Midbrain (tissue), 1 donor: ENCODE results near the gene CDH5.
"Not testable (repeated sequence)": the region's sequence is repeated elsewhere in the genome, so short reads cannot be mapped to it uniquely, and the experiment has no call there.

ENCODE experiments used
- DNase-seq: peaks from one replicate; lab custom pipeline; 2025; lab: John Stamatoyannopoulos, UW

CDH5 gene, protein sequence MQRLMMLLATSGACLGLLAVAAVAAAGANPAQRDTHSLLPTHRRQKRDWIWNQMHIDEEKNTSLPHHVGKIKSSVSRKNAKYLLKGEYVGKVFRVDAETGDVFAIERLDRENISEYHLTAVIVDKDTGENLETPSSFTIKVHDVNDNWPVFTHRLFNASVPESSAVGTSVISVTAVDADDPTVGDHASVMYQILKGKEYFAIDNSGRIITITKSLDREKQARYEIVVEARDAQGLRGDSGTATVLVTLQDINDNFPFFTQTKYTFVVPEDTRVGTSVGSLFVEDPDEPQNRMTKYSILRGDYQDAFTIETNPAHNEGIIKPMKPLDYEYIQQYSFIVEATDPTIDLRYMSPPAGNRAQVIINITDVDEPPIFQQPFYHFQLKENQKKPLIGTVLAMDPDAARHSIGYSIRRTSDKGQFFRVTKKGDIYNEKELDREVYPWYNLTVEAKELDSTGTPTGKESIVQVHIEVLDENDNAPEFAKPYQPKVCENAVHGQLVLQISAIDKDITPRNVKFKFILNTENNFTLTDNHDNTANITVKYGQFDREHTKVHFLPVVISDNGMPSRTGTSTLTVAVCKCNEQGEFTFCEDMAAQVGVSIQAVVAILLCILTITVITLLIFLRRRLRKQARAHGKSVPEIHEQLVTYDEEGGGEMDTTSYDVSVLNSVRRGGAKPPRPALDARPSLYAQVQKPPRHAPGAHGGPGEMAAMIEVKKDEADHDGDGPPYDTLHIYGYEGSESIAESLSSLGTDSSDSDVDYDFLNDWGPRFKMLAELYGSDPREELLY

DNA sequence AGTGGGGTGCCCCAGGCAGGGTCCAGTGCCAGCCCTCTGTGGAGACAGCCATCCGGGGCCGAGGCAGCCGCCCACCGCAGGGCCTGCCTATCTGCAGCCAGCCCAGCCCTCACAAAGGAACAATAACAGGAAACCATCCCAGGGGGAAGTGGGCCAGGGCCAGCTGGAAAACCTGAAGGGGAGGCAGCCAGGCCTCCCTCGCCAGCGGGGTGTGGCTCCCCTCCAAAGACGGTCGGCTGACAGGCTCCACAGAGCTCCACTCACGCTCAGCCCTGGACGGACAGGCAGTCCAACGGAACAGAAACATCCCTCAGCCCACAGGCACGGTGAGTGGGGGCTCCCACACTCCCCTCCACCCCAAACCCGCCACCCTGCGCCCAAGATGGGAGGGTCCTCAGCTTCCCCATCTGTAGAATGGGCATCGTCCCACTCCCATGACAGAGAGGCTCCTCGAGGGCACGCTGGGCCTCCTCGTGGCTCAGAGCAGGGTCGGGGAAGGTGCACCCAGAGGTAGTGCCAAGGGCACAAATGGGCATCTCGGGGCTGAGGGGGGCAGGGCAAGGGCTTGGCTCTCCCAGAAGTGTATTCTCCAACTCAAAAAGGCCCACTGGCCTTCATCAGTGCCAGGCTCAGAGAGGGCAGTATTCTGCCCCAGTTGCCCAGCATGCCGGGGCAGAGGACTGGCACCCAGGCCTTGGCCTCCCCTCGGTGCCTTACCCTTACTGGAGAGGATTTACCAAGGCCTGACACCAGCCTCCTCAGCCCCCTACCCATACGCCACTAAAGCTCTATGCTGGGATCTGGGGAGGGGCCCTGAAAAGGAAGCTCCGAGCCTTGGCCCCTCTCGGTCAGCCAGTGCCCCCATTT is at the start of gene CDH5:
TSS of gene CDH5 (plus strand) at position 259 of the 867 bp plus-strand sequence. CDS start 12,647 bp downstream, outside the sequence.
- no peak for DNase-seq

DNA sequence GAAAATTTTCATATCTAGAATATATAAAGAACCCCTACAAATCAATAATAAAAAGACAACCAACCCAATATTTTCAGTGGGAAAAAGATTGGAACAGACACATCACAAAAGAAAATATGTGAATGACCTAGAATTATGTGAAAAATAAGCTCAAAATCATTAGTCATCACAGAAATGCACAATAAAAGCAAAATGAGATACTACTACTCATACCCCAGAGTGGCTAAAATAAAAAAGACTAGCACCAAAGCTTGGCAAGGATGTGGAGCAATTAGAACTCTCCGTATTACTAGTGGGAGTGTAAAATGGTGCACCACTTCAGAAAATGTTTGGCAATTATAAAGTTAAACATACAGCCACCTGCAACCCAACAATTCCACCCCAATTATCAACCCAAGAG is 48.0 kb upstream of the CDH5 start:
- DNase-seq: no peak

DNA sequence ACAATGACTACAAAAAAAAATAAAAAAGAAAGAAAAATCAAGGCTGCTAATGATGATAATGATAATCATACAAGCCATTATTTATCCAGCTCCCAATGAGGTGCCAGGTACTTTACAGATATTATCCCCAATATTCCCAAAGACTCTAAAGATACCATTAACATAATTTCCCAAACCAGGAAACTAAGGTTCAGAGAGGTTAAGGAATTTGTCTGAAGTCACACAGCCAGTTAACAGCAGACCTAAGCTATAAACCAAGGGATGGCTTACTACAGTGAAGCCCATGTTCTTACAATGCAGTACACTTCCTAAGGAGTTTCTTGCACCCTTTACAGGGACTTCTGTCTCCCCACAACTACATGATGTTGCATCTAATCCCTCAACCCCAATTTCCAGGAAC is 45.7 kb upstream of the CDH5 start:
- DNase-seq: no peak

DNA sequence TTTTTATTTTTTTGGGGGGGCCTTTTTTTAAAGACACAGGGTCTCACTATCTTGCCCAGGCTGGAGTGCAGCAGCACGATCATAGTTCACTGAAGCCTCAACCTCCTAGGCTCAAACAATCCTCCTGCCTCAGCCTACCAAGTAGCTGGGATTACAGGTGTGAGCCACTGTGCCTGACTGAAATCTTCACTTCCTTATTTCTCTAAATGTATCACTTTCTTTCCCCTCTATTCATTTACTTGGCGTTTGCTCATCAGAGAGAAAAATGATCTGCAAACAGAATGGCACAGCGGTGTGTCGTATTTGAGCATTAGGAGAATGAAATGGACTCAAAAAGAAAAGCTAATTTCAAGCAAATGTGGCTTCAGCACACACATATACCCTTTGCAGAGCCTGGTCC is 44.3 kb upstream of the CDH5 start:
- no peak for DNase-seq

DNA sequence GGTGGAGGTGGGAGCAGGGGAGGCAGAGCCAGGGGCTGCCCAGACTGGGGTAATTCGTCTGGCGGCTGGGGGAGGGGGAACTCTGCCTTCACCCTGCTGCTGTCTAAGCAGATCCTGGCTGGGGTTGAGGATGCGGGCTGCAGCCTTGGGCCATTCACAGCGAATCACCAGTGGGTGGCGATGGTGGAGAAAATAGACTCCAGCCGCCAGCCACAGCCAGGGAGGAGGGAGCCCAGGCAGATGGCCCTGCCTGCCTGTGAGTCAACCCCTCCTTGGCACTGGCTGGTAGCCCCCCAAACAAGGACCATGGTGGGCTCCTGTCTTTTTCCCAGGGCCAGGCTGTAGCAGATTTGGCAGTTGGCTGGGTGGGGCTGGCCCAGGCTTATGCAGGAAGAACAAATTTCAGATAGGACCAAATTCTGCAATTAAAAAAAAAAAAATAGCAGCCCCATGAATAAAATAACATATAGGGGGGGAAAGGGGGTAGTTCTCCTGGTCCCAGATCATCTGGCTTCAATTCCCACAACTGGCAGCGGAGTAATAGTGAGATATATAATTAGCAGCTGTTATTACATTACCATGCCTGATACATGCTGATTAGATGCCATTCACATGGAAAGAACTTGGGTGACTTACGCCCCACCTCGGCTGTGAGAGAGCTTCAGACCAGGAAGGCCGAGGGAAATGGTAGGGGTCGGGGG is 41.5 kb upstream of the CDH5 start:
- peak; percentile 50 for DNase-seq

DNA sequence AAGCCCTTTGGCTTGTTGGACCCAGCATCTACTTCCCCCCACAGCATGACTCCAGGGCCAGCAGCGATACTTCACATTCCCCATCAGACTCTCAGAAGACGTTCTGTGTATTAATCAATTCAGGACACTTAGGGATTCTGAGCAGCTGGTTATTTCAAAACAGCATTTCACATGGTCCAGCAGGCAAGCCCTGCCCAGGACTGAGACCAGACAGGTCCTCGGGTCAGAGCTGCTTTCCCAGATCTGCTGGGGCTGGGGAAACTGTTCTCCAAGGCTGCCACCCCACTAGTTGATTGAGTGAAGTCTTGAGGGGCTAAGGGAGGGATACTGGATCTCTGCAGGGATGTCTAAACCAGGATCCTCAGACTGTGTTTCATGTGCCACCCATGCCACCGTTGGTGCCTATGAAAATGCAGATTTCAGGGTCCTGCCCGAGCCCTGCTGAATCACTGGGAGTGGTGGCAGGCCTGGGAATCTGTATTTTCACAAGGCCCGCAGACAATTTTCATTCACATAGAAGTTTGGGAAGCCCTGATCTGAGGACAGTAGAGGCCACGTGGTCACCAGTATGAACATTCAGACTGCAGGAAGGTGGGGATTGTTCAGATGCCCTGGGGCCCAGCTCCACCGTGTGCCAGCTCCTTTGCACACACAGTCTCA is 40.6 kb upstream of the CDH5 start:
- no peak for DNase-seq

DNA sequence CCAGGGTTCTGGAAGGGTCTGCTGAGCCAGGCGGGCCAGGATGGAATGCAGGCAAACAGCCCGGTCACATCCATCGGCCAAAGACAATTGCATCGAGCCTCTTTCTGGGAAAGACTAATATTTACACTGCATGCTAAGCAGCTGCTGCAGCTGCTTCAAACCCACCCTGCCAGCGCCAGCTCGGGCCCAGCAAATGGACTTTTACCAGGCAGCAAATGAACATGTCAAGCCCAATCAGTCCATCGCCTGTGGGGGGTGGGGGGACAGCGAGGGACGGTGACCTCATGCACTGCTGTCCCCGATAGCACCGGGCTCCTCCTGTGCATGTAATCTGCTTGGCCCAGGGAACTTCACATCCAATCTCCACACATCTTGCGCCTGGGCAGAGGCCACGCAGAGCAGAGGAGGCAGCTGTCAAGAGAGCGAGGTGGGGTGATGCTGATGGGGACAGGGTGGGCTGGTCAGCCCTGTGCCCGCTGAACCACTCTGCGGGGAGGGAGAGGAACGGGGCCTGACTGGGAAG is 39.4 kb upstream of the CDH5 start:
- peak; percentile 54 for DNase-seq

DNA sequence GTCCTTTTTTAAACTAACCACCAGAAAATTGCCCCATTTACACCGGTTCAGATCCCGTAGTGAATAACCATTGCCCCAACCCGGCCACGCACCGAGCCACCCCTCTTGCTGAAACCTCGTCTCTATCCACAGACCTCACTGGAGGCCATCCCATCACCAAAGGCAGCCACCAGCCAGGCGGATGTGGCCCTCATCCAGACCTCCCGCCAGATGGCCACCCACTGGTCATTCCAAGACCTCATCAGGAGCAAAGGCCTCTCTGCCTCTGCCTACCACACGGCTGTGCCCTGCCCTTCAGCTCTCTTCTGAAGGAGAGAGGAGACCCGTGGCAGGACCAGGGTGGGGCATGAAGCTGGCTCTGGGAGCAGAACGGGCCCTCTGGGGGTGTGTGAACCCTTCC is 38.2 kb upstream of the CDH5 start:
- DNase-seq: peak; percentile 12

DNA sequence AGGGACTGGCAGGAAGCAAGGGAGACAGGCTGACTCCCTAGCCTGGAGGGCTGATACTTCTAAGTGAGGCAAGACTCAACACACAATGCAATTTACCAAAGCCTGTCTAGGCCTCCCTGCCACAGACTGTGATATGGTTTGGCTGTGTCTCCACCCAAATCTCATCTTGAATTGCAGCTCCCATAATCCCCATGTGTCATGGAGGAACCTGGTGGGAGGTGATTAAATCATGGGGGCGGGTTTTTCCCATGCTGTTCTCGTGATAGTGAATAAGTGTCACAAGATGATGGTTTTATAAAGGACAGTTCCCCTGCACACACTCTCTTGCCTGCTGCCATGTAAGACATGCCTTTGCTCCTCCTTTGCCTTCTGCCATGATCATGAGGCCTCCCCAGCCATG is 35.0 kb upstream of the CDH5 start:
- DNase-seq: not testable (repeated sequence)

DNA sequence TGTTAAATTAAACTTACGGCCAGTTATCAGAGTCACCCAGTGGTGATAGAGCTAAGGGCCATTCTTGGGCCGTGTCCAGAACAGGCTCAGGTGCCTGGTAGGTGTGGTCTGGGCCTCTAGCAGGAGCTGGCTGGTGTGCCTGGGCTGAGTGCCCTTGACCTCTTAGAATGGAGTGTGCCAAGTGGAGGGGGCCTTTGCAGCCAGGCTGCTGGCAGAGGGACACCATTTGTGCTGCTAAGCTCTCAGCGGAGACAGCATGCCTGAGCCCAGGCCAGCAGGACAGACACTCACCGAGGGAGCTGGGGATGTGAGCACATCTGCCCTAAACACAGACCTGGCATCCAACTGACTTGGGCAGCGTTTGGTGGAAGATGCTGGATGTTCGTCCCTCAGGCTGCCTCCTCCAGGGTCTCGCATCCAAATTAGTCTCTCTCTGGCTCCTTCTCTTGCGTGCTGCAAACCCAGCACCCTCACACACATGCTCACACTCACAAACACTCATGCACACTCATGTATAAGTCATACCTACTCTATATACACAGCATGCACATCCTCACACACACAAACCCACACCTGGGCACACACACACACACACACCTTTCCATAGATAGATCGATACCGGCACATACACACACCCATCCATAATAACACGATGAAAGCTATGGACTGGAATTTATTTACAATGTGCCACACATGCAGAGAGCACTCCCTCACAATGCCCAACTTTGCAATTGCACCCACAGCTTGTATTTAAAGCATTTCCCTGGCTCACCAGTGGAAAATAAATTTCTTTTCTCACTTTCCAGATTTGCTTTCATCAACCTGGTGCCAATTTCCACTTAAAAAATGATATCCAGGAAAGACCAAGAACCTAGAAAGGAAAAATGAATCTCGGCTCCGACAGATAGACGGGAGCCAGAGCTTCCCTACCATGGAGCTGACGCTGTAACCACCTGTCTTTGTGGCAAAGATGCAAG is 33.6 kb upstream of the CDH5 start:
- DNase-seq: no peak

DNA sequence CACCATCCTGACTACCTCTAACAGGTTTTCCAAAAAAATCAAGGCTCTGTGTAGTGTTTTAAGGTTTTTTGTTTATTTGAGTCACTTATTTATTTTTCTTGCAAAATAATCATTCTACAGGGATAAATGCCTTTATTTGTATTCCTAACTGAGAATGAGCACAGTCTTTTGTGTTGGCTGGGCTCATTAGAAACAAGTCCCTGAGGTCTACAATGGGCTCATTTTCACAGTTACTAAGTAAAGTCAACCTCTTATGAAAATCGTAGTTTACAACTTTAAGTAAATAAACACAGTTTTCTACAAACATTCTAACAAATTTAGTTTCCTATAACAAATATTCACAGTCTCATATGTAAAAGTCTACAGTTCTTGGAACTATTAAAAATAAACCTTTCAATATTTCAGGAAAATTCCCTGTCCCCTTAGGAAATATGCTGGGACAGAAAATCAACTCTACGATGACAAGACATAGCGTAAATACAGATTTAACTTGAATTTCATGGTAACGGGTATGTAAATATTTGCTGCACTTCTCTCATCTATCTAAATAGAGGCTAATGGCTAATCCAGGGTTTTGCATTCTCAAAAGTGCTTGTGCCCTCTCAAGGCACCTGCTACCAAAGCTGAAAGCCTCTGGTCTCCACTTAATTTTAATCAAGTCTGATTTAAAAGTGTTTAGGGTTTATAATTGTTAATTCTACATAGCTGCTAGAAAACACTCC is 31.5 kb upstream of the CDH5 start:
- DNase-seq: peak; percentile 9

DNA sequence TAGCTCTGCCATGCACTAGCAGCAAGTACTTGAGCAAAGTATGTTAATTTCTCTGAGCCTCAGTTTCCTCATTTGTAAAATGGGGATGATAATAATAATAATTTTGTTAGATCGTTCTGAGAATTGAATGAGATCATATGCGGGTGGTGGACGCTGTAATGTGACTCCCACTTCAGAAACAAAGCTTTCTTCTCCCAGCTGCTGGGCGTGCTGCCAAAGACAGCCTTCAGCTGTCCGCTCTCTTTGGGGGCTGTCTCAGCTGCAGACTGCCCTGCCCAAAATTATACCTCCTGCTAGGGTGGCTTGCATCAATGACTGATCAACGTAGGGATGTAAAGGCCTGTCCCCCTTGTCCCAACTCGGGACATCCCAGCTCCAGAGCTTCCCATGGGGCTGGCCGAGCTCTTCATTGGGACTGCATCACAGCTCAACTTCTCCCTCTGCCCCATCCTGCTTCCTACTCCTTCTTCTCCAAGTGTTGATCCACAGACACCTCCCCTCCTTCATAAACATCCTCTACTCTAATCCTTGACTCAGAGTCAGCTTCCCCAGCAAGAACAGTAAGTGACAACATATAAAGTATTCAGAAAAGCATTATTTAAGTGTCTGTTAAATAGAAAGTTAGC is 30.7 kb upstream of the CDH5 start:
- peak; percentile 84 for DNase-seq

DNA sequence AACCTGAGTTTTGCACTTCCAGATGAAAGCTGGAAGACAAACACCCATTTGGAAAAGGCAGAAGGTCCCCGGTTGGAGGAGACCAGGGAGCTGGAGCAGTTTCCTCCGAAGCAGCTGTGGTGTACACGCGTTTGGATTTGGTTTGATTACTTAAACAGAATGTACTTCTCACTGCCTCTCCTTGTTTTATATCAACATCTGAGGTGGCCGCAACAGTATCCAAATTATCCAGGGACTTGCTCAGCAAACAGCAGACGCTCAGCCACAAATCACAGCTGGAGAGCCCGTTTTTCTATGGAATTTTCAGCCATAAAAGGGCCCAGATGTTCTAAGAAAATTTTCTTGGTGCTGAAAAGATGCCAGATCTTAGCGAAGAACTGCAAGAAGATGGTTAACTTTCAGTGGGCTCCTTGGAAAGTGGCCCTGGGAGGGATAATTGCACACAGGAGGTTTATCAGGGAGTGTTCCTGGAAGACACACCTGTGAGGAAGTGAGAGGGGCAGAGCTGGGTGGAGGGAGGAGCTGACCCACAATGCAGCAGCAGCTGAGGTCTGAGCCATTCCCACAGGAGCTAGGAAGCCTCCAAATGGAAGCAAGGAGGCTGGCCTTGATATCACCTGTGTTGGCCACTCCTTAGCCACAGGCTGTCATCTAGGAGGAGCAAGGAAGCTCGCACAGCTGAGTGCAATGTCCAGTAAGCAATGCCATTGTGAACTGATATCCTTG is 28.9 kb upstream of the CDH5 start:
- no peak for DNase-seq

DNA sequence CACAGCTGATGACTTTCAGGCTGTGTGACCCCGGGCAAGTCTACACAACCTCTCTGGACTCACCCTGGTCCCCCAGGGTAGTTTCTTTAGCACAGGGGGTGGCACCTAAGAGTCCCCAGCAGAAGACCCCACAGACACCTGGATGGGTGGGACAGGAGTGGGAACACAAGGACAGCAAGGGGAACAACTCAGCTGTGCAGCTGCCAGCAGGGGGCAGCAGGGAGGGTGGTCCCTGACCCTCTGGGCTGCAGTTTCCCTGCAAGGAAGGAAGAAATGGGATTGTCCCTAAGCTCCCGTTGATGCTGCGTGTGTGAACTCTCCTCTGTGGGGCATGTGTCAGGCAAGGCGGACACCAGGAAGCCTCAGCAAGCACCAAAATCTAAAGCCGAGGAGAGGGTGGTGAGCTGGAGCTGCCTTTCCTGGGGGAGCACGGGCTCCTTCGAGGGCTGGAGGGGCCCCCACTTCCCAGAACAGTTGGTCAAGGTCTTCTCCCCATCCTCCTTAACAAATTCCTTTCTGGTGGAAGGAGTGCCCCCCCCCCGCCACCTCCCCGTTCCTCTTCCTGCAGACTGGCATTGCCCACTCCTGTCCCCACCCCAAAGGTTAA is 24.1 kb upstream of the CDH5 start:
- DNase-seq: no peak

DNA sequence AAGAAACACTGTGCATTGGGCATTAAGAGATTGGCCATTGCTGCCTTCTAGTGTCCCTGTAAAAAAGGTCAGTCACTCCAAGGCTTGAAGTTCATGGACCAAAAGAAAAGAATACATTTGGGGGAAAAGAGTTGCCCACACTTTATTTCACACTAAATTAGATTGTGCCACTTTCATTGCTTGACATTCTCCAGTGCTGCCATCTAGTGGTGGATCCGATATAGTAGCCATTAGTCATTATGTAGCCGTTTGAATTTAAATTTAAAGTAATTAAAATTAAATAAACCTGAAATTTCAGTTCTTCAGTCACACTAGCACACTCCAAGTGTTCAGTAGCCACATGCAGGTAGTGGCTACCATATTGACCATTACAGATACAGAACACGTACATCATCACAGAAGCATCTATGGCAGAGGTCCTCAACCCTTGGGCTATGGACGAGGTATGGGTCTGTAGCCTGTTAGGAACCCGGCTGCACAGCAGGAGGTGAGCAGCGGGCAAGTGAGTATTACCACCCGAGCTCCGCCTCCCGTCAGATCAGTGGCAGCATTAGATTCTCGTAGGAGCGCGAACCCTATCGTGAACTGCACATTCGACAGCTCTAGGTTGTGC is 21.9 kb upstream of the CDH5 start:
- peak; percentile 76 for DNase-seq

DNA sequence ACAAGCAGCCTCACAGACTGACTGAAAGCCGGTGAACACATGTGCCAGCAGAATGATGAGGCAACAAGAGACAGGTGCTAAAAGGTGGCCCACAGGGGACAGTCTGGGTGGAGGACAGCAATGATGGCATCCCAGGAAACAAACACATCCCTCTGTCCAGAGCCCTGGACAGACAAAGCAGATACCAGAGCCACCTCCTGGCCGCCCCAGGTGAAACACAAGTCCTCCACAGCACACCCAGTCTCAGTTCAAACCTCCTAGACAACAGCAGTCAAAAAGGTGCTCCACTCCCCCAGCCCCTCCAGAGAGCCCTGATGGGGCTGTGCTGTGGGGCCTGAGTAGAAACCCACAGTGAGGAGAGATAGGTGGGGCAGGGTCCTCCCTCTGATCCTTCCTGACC is 20.3 kb upstream of the CDH5 start:
- DNase-seq: no peak

DNA sequence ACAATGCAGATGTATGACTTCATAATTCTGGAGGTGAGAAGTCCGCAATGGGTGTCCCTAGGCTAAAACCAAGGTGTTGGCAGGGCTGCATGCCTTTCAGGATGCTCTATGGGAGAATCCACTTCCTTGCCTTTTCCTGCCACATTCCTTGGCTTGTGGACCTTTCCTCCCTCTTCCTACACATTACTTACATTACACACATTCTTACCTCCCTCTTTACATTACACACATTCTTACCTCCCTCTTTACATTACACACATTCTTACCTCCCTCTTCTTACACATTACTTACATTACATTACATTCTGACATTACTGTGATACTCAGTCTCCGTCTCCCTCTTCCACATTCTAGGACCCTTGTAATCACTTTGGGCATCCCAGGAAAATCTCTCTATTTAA is 14.2 kb upstream of the CDH5 start:
- DNase-seq: no peak
